GM12878 (cell line): Measurements from ENCODE around the gene OR2T35. TPM values are rescaled to one million over a fixed set of nuclear protein-coding genes. Genes with fewer than 3 reads are reported as not detected.

Source experiments
- ATAC-seq: fragments of 200-7000 bp; cut with Tn5 transposase; 3 replicates; pipeline ENCODE4 v1.9.1; 2020; ENCODE audit warnings: mild to moderate bottlenecking, moderate library complexity
- BruUV-seq: library from RNA; stranded (reverse); fragments of 400-500 nt; replicated peaks from 2 replicates; lab custom pipeline; 2021; lab: Mats Ljungman, UMichigan
- CTCF ChIA-PET: fragments of 300-600 bp; sonication (Branson Sonifier 250); formaldehyde crosslinking; extraction: SDS; loops from one replicate; lab custom pipeline; 2021; ENCODE audit warnings: inconsistent platforms; lab: Yijun Ruan, JAX
- POLR2A ChIA-PET: fragments of 350-600 bp; formaldehyde crosslinking; extraction: SDS; loops from one replicate; lab custom pipeline; 2021; ENCODE audit warnings: inconsistent platforms; lab: Charles Lee
- RAD21 ChIA-PET: fragments of 300-600 bp; sonication (Branson Sonifier 250); formaldehyde crosslinking; loops from one replicate; lab custom pipeline; 2023; ENCODE audit warnings: antibody characterized with exemption; ENCODE audit not compliant: unreplicated experiment; lab: Charles Lee
- SMC1A ChIA-PET: fragments of 300-600 bp; sonication (Branson Sonifier 250); formaldehyde crosslinking; loops from one replicate; lab custom pipeline; 2023; ENCODE audit not compliant: unreplicated experiment, uncharacterized antibody; lab: Charles Lee
- DNase-seq: peaks from one replicate; pipeline ENCODE4 v3.0.0-alpha.2; 2011; ENCODE audit warnings: low read depth, low spot score
- FAIRE-seq: peaks from 3 replicates; lab custom pipeline; 2011; peaks lifted over from hg19 to GRCh38; lab: Jason Lieb, UNC
- H2AFZ ChIP-seq: 2 replicates; pipeline ENCODE4 v1.6.0; 2011; ENCODE audit warnings: low read depth, low read length, control low read depth; ENCODE audit not compliant: control insufficient read depth
- H3K27ac ChIP-seq: 2 replicates; pipeline ENCODE4 v1.5.1; 2011; ENCODE audit warnings: control low read depth; ENCODE audit not compliant: control insufficient read depth, insufficient read depth
- H3K27me3 ChIP-seq, 2 experiments: replicated peaks in 1 of 2; 2 replicates each; pipeline versions ENCODE4 v1.6.0 to v1.6.1; 2011; ENCODE audit warnings: low read length in 1 of 2; ENCODE audit not compliant: control insufficient read depth in 2 of 2, insufficient read depth in 2 of 2
- H3K36me3 ChIP-seq, 2 experiments: 2 replicates each; pipeline ENCODE4 v1.5.1; 2011; ENCODE audit warnings: low read length in 1 of 2; ENCODE audit not compliant: control insufficient read depth in 2 of 2, insufficient read depth in 2 of 2
- H3K4me1 ChIP-seq: 2 replicates; pipeline ENCODE4 v1.6.1; 2011; ENCODE audit warnings: mild to moderate bottlenecking, low read length, moderate library complexity, mixed read lengths; ENCODE audit not compliant: control insufficient read depth, insufficient read depth
- H3K4me2 ChIP-seq: 2 replicates; pipeline ENCODE4 v1.6.0; 2011; ENCODE audit warnings: control low read depth; ENCODE audit not compliant: control insufficient read depth, insufficient read depth
- H3K4me3 ChIP-seq: fragments of 200-600 bp; sonication (generic); 2 replicates; pipeline ENCODE4 v1.5.1; 2016
- H3K79me2 ChIP-seq: 2 replicates; pipeline ENCODE4 v1.6.0; 2011; ENCODE audit warnings: low read length; ENCODE audit not compliant: control insufficient read depth, insufficient read depth
- H3K9ac ChIP-seq: 2 replicates; pipeline ENCODE4 v1.8.0; 2011; ENCODE audit warnings: low read length, control low read depth, mixed read lengths; ENCODE audit not compliant: control insufficient read depth, insufficient read depth
- H3K9me3 ChIP-seq: replicated peaks from 3 replicates; pipeline ENCODE4 v1.5.1; 2011; ENCODE audit warnings: mild to moderate bottlenecking, low read length; ENCODE audit not compliant: control insufficient read depth, insufficient read depth
- H4K20me1 ChIP-seq: 2 replicates; pipeline ENCODE4 v1.6.0; 2011; ENCODE audit not compliant: control insufficient read depth, insufficient read depth
- ATF2 ChIP-seq: IDR thresholded peaks from 2 replicates; pipeline ENCODE4 v1.6.1; 2012; ENCODE audit warnings: low read length, inconsistent platforms
- CUX1 ChIP-seq: IDR thresholded peaks from 2 replicates; pipeline ENCODE4 v1.6.1; 2012; ENCODE audit warnings: improper control_type of control experiment, low read depth, low read length; ENCODE audit not compliant: insufficient replicate concordance
- IRF4 ChIP-seq: IDR thresholded peaks from 2 replicates; pipeline ENCODE4 v1.6.1; 2011; ENCODE audit warnings: low read depth, low read length
- IRF5 ChIP-seq: fragments of 450-650 bp; IDR thresholded peaks from 2 replicates; pipeline ENCODE4 v1.6.1; 2017; ENCODE audit warnings: borderline replicate concordance
- MTA2 ChIP-seq: fragments of 450-650 bp; IDR thresholded peaks from 2 replicates; pipeline ENCODE4 v1.6.1; 2016; ENCODE audit warnings: low read depth, mild to moderate bottlenecking, moderate library complexity
- MXI1 ChIP-seq: fragments of 150-350 bp; IDR thresholded peaks from 2 replicates; pipeline ENCODE4 v1.6.1; 2011; ENCODE audit warnings: low read depth, mild to moderate bottlenecking, inconsistent platforms, low read length, improper control_type of control experiment
- PBX3 ChIP-seq: IDR thresholded peaks from 2 replicates; pipeline ENCODE4 v1.6.1; 2011; ENCODE audit warnings: mild to moderate bottlenecking, low read depth, low read length, moderate library complexity; ENCODE audit not compliant: insufficient replicate concordance
- RAD51 ChIP-seq: fragments of 450-650 bp; IDR thresholded peaks from 2 replicates; pipeline ENCODE4 v1.6.1; 2016; ENCODE audit warnings: moderate library complexity, mild to moderate bottlenecking, inconsistent platforms
- SMAD5 ChIP-seq: IDR thresholded peaks from 2 replicates; pipeline ENCODE4 v1.6.1; 2016; ENCODE audit warnings: antibody characterized with exemption, low read depth
- TARDBP ChIP-seq: IDR thresholded peaks from 2 replicates; pipeline ENCODE4 v1.6.1; 2016; ENCODE audit warnings: borderline replicate concordance
- TCF3 ChIP-seq: IDR thresholded peaks from 2 replicates; pipeline ENCODE4 v1.6.1; 2012; ENCODE audit warnings: low read depth, mild to moderate bottlenecking, low read length, borderline replicate concordance; ENCODE audit not compliant: insufficient read depth
- USF1 ChIP-seq: IDR thresholded peaks from 2 replicates; pipeline ENCODE4 v1.6.1; 2011; ENCODE audit warnings: borderline replicate concordance, low read depth, mild to moderate bottlenecking, moderate library complexity, mixed read lengths, low read length; ENCODE audit not compliant: insufficient read depth; ENCODE audit errors: extremely low read length
- ZNF274 ChIP-seq: IDR thresholded peaks from one replicate; pipeline ENCODE4 v1.8.0; 2011; ENCODE audit not compliant: insufficient read length, insufficient read depth
- WGBS: methylation state at CpG from one replicate; pipeline ENCODE4 v1.1.6; 2016; ENCODE audit warnings: low lambda C conversion rate; ENCODE audit not compliant: insufficient replicate concordance, insufficient coverage; ENCODE audit errors: missing lambda C conversion rate; 5-methylcytosine and 5-hydroxymethylcytosine counted together
- in situ Hi-C: fragments of 300-500 bp; cut with MboI; formaldehyde crosslinking; loops from 9 replicates; pipeline ENCODE4 v1.14.3; 2018; ENCODE audit warnings: mixed read lengths
- intact Hi-C: fragments of 100-400 bp; cut with micrococcal nuclease; formaldehyde crosslinking; loops from one replicate; pipeline ENCODE4 v1.14.2; 2022; ENCODE audit not compliant: unreplicated experiment
- polyA plus RNA-seq, 11 experiments: library from polyadenylated mRNA; depleted of rRNA in 4 of 11; unstranded in 6 of 11; stranded (reverse) in 5 of 11; fragments of >200 nt; fragmentation: Nextera tagmentation in 4 of 11; fragmentation: Illumina TruSeq in 1 of 11; extraction: Ambion mirVana in 4 of 11; extraction: Trizol in 1 of 11; gene quantifications; 1 replicate in 1 of 11; 2 replicates in 10 of 11; pipeline versions ENCODE4 v1.2.1 to v1.2.3, GENCODE V29; 2011 to 2016; ENCODE audit warnings: inconsistent platforms in 2 of 11, missing spikeins in 2 of 11, low read depth in 1 of 11
- total RNA-seq, 4 experiments: library from RNA; depleted of rRNA in 3 of 4; stranded (reverse); fragments of >200 nt in 3 of 4; fragmentation: Illumina TruSeq in 1 of 4; extraction: Trizol in 1 of 4; gene quantifications; 2 replicates each; pipeline versions ENCODE4 v1.2.1 to v1.2.3, GENCODE V29; 2013 to 2021

The OR2T35 gene
- total and polyA plus RNA-seq, 10 of the 15 experiments (the other 5 are each of a cell fraction or from before 2014, with no cell fraction given): 0.03 to 0.89 (median 0.38) TPM; not detected in 2

GRCh38 chr1:248597589-248597988 lies 47.5 kb downstream of the OR2T35 start, which contains the start of gene OR2T10 (continued):
- TF ChIP-seq PBX3: no peak
- TF ChIP-seq CUX1: no peak
- no peak for TF ChIP-seq MTA2
- TF ChIP-seq MXI1: no peak
- no peak for TF ChIP-seq SMAD5

- ATAC-seq (no peak), FAIRE-seq (no peak), DNase-seq (no peak)
- intact Hi-C loops (no loop called here), in situ Hi-C loops (no loop called here)
- Histone ChIP-seq H3K36me3 (no peaks in the 10 kb centered on the region), H3K27me3 (no peaks in the 10 kb centered on the region), H2AFZ (no peak overlapping the region), H3K4me1 (no peaks in the 10 kb centered on the region), H3K9me3 (no peaks in the 10 kb centered on the region), H4K20me1 (no peaks in the 10 kb centered on the region), H3K9ac (no peak overlapping the region), H3K4me2 (no peak overlapping the region), H3K4me3 (no peak overlapping the region), H3K79me2 (no peaks in the 10 kb centered on the region), H3K27ac (no peak overlapping the region)
- BruUV-seq: no TSS peak
- ChIA-PET POLR2A (no interaction called here), RAD21 (no interaction called here), CTCF (no interaction called here), SMC1A (no interaction called here)
- WGBS: no CpG with 5 or more reads among the region's 2 CpGs
- TF ChIP-seq TARDBP: no peak
- TF ChIP-seq ZNF274: no peak
- no peak for TF ChIP-seq USF1
- TF ChIP-seq ATF2: no peak
- TF ChIP-seq IRF5: no peak
- no peak for TF ChIP-seq TCF3
- no peak for TF ChIP-seq RAD51
- no peak for TF ChIP-seq IRF4
Observed at GRCh38 chr1:248596615-248597014, 48.5 kb downstream of the OR2T35 start.
